DMS 273 treated with DMSO at 0.1 percent for 48 hours (cell line): Measurements from ENCODE around the gene SERPINE2.
A peak's percentile ranks its signal among the peaks of the same experiment; 100 is the strongest.

Experiments
- DNase-seq: peaks from one replicate; lab custom pipeline; 2025; lab: John Stamatoyannopoulos, UW

Gene SERPINE2

DNA sequence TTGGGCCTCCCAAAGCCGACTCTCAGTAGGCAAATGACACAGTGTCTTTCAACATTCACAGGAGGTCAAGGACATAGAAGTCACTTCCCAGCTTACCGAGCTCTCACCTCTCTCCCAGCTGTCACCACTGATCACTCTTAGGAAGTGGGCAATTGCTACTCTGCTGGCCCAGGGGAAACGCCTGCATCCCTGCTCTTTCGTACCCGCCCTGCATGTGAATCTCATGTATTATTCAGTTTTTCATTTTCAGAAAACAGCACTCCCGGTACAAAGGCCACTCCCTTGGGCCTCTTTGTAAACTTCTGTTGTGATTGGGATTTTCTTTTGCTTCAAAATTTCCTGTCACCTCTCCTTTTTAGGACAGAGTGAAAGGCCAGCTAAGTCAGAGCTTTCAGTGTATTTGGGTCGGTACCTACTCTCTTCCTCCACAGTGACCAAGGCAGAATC is 66.4 kb downstream of the SERPINE2 start:
- no peak for DNase-seq

DNA sequence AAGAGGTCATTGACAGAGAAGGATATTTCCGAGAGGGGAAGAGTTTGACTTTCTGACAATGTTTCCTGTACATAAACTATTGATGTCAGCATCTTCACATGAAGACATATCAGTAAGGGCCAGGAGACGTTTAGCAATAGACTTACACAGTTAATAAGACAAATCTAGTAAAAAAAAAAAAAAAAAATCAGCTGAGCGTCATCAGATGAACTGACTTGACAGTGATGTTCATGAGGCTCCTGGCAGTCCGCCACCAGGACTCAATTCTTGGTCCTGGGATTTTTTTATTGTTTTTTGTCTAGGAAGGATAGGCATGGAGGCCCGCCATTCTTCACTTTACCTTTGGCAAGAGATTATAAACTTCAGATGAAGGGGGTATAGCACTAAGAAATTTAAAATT is 67.4 kb downstream of the SERPINE2 start:
- no peak for DNase-seq

DNA sequence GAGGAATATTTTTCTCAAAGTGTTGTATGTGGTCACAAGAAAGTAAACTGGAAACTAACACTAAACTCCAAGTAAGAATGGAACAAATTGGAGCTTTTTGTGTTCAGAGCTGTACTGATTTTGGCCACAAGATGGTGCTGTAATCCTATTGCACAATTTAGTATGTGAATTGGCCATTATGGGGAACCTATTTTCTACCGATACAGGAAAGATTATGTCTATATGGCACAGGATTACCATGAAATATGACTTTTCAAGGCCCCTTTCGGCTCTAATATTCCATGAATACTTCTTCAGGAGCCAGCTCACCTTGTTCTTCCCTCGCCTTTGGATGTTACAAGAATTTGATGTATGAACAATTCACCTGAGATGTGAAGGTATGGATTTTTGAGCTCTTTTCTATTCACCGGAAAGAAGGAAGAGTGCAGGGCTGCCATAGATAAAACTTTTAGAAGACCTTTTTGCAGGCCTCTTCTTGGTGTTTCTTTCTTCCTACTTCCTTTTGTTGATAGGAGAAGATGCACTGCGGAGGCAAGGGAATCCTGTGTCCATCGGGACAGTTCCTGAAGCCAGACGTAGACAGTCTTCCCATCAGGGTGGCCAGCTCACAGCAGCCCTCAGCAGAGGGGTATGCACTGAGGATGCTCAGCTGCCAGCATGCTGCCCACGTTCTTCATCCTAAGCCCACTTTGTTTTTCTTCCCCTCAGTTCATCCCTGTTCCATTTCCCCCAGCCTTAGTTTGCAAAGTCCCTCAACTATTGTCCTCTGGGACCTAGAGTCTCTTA is 68.5 kb downstream of the SERPINE2 start:
- DNase-seq, result peak; percentile 21

DNA sequence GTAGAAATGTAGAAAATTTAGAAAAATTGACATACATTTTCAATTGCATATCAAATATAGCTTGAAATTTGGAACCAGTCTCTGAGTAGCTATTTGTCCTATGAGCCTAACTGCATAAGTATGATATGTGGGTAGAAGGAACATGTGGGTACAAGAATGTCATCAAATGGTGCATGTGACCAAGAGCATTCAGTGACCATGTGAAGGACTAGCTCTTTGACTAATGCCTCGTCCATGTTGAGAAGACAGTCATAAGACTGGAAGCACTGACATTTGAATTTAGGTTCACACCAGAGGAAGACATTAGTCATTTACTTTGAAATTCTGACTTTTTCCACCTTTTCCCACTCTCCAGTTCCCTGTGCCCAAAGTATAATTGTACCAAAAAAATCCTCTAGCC is 69.2 kb downstream of the SERPINE2 start:
- DNase-seq, result no peak

DNA sequence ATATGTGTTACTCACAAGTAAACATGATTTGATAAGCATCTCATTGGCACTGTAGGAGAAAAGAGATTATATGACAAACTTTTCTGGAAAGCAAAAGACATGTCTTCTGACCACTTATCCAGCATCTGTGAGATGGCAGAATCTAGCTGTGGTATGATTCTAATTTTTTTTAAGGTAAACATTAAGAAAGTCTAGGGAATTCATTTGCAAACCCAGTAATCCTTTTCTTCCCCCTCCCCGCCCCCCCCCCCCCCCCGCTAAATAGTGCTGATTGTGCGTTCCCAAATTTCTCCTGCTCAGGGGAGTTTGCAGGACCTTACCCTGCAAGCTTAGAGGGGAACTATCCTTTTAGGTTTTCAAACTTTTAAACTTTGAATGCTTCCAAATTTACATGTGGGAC is 69.8 kb downstream of the SERPINE2 start:
- DNase-seq, result no peak

DNA sequence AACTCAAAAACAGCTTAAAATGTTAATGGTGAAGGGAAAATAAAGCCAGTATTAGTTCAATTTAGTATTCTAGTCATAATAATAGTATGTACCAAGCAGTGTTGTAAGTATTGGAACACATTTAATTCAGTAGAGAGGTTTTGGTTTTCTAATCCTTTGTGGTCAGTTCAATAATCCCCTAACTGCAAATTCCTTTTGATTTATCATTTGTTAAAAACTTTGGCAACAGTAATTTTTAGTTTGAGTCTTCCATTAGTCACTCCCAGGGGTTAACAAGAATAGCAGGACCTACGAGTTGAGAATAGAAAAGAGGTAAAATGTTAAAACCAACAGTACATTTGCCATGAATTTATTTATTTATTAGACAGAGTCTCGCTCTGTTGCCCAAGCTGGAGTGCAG is 71.1 kb downstream of the SERPINE2 start:
- DNase-seq, result no peak

DNA sequence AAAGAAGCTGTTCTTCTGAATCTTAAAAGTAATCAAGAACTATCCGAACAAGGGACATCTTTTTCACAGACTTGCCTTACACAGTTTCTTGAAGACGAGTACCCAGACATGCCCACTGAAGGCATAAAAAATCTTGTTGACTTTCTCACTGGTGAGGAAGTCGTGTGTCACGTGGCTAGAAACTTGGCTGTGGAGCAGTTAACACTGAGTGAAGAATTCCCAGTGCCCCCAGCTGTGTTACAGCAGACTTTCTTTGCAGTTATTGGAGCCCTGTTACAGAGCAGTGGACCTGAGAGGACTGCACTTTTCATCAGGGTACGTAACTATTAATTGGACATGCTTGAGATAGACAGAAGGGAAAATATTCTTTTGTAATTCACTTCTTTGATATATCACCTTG is 79.4 kb downstream of the SERPINE2 start:
- DNase-seq, result no peak

DNA sequence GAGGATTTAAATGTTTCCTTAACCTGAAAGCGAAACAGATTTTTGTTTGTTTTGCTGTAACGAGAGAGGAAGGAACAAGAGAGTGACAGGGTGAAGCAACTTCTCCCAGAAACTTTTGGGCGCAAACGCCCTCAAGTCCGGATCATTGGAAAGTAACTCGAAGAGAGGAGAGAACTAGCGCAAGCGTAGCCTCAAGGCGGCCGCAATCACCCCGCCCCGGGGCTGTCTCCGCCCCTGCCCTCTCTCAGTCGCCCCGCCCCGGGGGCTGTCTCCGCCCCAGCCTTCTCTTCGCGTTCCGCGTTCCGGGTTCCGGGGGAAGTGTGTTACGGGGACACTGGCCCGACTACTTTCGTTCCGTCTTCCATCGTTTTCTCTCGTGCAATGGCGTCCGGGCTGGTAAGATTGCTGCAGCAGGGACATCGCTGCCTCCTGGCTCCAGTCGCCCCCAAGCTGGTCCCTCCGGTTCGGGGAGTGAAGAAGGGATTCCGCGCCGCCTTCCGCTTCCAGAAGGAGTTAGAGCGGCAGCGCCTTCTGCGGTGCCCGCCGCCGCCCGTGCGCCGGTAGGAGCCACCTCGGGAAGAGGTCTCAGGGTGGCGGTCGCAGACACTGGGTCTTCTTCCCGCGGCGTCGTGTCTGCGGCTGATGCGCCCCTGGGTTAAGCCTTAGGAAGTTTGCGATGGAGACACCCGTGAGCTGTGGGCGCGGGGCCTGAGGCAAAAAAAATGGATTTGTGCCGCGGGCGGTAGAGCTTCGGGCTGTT is 81.8 kb downstream of the SERPINE2 start, which contains the start of gene MRPL44:
TSS of gene MRPL44 (plus strand) at position 372 of the 760 bp plus-strand sequence. CDS start at position 382, 10 bp downstream.
- peak; percentile 77 for DNase-seq

DNA sequence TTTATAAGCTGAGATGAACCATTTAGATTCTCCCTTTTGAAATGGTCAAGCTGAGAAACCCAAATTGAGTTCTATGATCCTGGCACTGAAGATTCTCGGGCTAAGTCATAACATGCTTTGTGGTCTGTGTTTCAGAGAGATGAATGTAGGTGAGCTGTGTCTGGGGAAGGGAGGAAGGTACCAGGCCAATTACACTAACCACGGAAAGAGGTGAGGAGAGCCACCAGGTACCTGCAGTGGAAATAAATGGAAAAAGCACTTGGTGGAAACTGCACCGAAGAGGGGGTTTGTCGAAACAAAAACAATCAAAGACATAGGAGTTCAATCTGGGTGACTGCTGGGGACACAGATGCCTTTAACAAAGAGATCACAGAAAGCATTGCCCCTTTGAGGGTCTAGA is 82.8 kb downstream of the SERPINE2 start:
- DNase-seq, result no peak

DNA sequence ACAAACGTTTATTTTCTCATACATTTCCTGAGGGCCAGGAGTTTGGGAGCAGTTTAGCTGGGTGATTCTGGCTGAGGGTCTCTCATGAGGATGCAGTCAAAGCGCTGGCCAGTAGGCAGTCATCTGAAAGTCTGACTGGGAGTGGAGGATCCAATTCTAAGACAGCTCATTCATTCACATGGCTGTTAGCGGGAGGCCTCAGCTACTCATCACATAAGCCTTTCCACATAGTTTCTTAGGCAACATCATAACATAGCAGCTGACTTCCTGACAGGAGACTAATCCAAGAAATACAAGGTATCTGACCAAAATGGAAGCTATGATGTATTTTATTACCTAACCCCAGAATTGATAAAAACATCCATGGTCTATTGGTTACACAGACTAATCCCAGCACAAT is 84.7 kb downstream of the SERPINE2 start:
- DNase-seq, result no peak

DNA sequence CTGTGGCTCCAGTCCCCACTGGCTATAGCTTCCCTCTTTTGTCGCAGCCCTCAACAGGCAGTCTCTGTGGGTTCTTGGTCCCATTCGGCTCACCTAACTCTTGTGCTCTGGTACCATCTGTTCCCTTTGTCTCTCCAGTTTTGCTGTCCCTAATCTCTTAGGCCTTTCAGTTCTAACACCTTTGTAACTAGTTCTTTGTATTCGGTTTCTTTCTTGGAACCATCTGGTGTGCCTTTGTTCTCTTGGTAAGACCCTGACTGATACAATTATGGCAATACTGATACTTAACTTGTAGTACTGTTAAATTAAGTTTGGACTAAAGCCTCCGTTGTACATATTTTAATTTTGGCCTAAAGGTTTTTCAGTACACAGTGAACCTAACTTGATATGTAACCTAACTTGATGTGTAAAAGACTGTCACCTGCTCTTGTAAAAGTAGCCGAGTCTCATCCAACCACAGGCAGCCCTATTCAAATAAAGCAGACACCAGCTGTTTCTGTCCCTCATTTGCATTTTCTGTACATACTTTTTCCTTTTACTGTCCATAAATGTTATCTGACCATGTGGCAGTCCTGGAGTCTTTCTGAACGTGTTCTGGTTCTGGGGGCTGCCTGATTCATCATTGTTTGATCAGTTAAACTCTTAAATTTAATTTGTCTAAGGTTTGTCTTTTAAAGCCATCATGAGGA is 86.7 kb downstream of the SERPINE2 start:
- DNase-seq, result peak; percentile 53

DNA sequence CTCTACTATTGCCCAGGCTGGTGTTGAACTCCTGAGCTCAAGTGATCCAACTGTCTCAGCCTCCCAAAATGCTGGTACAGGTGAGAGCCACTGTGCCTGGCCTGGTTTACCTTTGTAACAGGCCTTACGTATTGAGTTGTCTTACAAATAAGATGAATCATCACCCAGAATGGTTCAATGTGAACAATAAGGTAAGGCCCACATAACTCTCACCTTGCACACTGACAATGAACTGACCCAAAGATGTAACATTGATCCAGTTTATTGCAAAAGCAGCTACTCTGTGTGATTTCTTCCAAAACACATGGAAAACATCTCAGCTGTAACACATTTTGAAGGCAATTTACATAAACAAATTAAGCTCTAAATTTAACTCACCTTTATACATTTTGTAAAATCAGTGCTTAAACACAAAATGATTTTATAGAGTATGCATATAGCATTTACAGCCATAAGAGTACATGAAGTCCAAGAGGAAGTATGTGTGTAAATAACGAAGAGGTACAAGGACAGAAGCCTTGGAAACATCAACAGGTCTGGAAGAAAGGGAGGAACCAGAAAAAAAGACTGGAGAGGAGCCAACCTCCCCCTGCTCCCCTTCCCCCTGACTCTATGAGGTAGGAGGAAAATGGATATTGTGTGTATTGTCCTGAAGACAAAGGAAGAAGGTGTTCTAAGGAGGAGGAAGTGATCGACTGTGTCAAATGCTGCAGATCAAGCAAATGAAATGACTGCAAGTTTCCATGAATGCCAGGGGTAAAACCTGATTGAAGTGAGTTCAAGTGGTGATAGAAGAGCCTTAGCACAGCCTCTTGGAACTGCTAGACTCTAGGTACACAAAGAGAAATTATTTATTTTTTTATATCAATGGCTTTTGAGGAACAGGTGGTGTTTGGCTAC is 88.4 kb downstream of the SERPINE2 start:
- no peak for DNase-seq

DNA sequence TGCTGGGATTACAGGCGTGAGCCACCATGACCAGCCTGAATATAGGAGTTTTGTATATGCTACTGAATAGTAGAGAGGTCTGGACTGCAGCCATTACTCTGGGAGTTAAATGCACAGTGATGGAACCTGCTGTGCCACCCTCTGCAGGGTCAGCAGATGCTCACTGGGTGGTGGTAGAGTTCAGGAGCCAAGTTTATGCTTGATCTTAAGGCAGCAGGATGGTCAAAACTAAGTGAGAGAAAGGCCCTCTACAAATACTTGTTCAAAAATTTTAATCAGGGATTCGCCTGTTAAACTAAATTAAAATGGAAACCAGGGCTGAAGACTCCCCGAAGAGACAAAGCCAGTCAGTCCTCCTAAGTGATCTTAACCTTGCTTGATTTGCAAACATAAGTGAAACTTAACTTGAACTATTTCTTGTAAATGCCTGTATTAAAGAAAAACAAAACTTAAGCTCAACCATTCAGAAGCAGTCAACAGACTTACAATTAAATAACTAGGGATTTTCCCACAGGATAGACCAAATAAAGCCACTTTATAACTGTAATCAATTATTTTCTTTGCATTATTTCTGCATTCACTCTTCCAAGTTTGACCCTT is 89.7 kb downstream of the SERPINE2 start:
- DNase-seq, result peak; percentile 20

DNA sequence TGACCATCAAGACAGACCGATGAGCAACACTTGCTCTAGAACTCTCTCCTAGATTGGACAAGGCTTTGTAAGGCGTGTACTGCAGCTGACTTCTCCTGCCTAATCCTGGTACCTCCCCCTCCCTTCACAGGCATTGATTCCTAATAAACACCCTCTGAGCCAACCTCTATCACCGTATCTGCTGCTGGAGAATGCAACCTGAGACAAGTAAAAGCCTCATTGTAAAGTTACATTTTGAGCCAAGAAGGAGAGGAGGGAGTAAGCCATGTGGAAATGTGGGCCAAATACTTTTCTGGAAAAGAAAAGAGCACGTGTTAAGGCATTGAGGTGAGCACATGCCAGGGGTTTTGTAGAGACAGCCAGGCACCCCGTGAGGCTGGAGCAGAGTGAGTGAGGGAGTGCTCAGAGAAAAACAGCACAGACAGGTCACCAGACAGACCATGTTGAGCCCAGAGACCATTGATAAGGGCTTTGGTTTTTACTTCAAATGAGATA is 91.3 kb downstream of the SERPINE2 start:
- DNase-seq, result no peak

DNA sequence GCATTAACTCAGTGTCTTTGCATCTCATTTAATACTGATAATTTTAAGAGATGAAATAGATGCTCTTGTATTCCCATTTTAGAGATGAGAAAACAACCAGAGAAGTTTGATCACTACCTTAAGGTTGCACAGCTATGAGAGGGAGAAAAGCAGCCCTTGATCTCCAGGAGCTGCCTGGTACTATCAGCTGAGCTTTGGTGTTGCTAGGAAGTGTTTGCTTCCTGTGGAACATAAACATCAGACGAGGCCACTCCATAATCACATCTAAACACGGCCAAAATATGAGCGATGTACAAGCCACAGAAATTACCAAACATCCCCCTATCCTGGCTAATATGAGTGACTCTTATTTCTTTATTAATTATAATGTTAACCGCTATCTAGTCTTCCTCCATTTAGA is 93.3 kb downstream of the SERPINE2 start:
- DNase-seq, result no peak

DNA sequence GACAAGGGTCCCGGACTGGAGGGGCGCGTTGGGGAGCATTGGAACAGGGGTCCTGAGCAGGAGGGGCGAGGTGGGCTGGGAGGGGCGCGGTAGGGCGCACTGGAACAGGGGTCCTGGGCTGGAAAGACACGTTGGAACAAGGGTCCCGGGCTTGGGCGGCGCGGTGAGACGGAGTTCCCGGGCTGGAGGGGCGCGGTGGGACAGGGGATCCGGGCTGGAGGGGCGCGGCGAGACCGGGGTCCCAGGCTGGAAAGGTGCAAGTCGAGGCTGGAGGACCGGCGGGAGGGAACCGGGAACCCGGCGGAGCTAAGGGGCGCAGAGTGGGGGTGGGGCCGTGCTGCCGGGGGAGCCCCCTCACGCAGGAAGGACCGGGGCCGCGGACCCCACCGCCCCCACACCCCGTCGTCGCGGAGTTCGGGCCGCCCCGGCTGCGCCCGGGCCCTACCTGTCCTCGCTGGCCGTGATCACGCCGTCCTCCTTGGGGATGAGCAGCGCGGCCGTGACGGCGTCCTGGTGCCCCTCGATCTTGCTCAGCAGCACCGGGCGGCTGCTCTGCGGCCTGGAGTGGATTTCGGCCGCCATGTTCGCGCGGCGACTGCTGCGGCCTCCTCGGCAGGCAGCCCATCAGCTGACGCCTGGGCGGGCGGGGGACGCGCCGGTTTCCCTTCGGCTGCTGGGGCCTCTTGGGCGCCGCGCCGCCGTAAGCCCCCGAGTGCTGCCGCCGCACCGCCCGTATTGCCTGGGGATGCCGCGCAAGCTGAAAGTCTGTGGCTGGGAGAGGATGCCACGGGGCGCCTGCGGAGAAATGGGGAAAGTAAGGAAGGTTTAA is 94.2 kb downstream of the SERPINE2 start, which contains the start of gene WDFY1:
TSS of gene WDFY1 (minus strand) at position 633 of the 829 bp plus-strand sequence. CDS start at position 582, 51 bp downstream.
- peak; percentile 47 for DNase-seq

DNA sequence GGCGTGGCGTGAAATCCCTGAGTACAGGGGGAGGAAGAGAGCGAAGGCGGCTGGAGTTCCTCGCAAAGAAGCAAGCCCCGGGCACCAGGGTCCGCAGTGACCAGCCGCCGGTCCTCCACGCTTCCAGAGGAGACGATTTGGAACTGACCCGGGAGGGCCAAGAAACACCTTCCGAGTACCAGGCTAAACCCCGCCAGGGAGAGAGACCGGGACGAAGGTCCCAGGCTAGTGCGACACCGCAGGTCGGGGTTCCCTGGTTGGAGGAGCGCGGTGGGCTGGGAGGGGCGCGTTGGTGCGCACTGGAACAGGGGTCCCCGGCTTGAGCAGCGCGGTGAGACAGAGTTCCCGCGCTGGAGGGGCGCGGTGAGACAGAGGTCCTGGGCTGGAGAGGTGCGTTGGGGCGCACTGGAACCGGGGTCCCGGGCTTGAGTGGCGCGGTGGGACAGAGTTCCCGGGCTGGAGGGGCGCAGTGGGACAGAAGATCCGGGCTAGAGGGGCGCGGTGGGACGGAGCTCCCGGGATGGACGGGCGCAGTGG is 94.9 kb downstream of the SERPINE2 start:
- no peak for DNase-seq

DNA sequence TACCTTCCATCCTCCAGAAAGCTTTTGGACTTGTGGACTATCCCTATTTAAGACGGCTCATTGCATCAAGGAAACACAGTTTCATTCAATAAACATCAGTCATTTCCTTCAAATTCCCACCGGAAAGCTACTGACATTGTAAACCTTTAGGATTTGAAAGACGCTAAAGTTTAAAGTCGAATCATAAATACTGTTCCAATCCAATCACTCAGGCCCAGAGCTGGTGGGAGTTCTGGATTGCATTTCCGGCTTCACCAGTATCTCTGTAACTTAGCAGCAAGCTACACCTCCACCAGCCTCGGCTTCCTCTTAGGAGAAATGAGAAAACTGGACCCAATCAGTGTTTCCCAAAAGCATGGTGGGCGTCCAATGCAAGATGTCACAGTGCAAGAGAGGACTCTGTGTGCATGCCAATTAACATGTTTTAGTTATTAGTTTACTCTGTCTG is 95.5 kb downstream of the SERPINE2 start:
- no peak for DNase-seq

DNA sequence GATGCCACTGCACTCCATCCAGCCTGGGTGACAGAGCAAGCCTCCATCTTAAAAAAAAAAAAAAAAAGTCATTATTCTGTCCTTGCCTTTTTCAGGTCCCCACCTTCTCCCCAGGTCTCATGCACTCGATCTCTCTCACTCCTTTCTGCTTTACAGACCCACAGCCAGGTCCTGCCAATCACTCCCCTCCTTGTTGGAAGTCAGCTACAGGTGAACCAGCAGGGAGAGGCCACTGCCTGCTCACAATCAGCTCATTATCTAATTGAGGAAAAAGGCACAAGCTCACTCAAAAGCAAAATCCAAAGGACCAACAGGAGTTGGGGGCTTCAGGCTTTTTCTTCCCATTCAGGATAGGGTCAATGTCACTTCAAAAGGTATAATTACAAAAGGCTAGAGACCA is 96.0 kb downstream of the SERPINE2 start:
- no peak for DNase-seq
